B cell (primary cell): ENCODE results near the gene LPCAT3. TPM values are rescaled to one million over a fixed set of nuclear protein-coding genes. Genes with fewer than 3 reads are reported as not detected.
A peak's percentile ranks its signal among the peaks of the same experiment; 100 is the strongest.

Experiments used
- ATAC-seq: fragments of 200-7000 bp; cut with Tn5 transposase; one replicate; pipeline ENCODE4 v1.10.0; 2021; ENCODE audit warnings: low read depth, mild to moderate bottlenecking, moderate number of reproducible peaks, moderate library complexity
- CTCF ChIA-PET: fragments of 350-600 bp; sonication (Branson Sonifier 250); formaldehyde crosslinking; loops from one replicate; lab custom pipeline; 2021; ENCODE audit warnings: antibody characterized with exemption, inconsistent platforms; lab: Charles Lee
- POLR2A ChIA-PET: fragments of 350-600 bp; sonication (Branson Sonifier 250); formaldehyde crosslinking; loops from one replicate; lab custom pipeline; 2021; ENCODE audit warnings: antibody characterized with exemption; lab: Charles Lee
- DNase-seq: peaks from one replicate; pipeline ENCODE4 v3.0.0; 2013
- H2AFZ ChIP-seq: 2 replicates; pipeline ENCODE4 v1.6.1; 2012; ENCODE audit warnings: mild to moderate bottlenecking, low read depth, low read length; ENCODE audit not compliant: insufficient read depth, poor library complexity, severe bottlenecking
- H3K27ac ChIP-seq, 2 donors: 1 replicate in 1 of 2; 2 replicates in 1 of 2; pipeline ENCODE4 v1.5.1; 2012 to 2013; ENCODE audit warnings: low read length in 2 of 2, mild to moderate bottlenecking in 2 of 2, moderate library complexity in 1 of 2
- H3K27me3 ChIP-seq, 4 experiments: fragments of 200-600 bp in 1 of 4; sonication (generic) in 1 of 4; replicated peaks in 1 of 4; 1 replicate in 2 of 4; 2 replicates in 2 of 4; pipeline versions ENCODE4 v1.6.1 to v1.7.0; 2013 to 2016; ENCODE audit warnings: low read length in 3 of 4, mild to moderate bottlenecking in 2 of 4, mixed read lengths in 1 of 4, moderate library complexity in 1 of 4; ENCODE audit not compliant: insufficient read depth in 4 of 4, control insufficient read depth in 3 of 4; ENCODE audit errors: control extremely low read depth in 1 of 4
- H3K36me3 ChIP-seq, 2 experiments: replicated peaks in 1 of 2; 1 replicate in 1 of 2; 2 replicates in 1 of 2; pipeline versions ENCODE4 v1.6.1 to v1.7.1; 2013; ENCODE audit warnings: low read length in 1 of 2; ENCODE audit not compliant: insufficient read depth in 2 of 2, control insufficient read depth in 1 of 2; ENCODE audit errors: control extremely low read depth in 1 of 2, extremely low read depth in 1 of 2
- H3K4me1 ChIP-seq, 2 donors: fragments of 200-600 bp in 1 of 2; sonication (generic) in 1 of 2; 1 replicate in 1 of 2; 2 replicates in 1 of 2; pipeline versions ENCODE4 v1.5.1 to v1.6.1; 2013 to 2017; ENCODE audit warnings: low read length in 2 of 2; ENCODE audit not compliant: control insufficient read depth in 2 of 2, insufficient read depth in 2 of 2
- H3K4me2 ChIP-seq: replicated peaks from 2 replicates; pipeline ENCODE3; 2012; ENCODE audit warnings: mild to moderate bottlenecking, low read depth, low read length; ENCODE audit not compliant: poor library complexity, severe bottlenecking
- H3K4me3 ChIP-seq, 5 experiments: fragments of 200-600 bp in 1 of 5; sonication (generic) in 1 of 5; 1 replicate in 3 of 5; 2 replicates in 2 of 5; pipeline versions ENCODE4 v1.5.1 to v1.7.0; 2011 to 2016; ENCODE audit warnings: low read length in 4 of 5, mild to moderate bottlenecking in 4 of 5, low read depth in 2 of 5, control low read depth in 1 of 5, moderate library complexity in 1 of 5; ENCODE audit not compliant: insufficient read depth in 1 of 5; ENCODE audit errors: control extremely low read depth in 1 of 5, extremely low read depth in 1 of 5
- H3K79me2 ChIP-seq: fragments of 200-600 bp; sonication (generic); one replicate; pipeline ENCODE4 v1.6.0; 2016; ENCODE audit warnings: low read length; ENCODE audit not compliant: control insufficient read depth, insufficient read depth
- H3K9ac ChIP-seq: fragments of 200-600 bp; sonication (generic); 2 replicates; pipeline ENCODE4 v1.6.1; 2017; ENCODE audit warnings: mild to moderate bottlenecking, low read length, moderate library complexity
- H3K9me3 ChIP-seq, 3 donors: one replicate each; pipeline versions ENCODE4 v1.6.1 to v1.7.1; 2013; ENCODE audit warnings: low read length in 2 of 3; ENCODE audit not compliant: control insufficient read depth in 2 of 3, insufficient read depth in 1 of 3; ENCODE audit errors: control extremely low read depth in 1 of 3
- H4K20me1 ChIP-seq: 2 replicates; pipeline ENCODE4 v1.6.0; 2012; ENCODE audit warnings: mild to moderate bottlenecking, low read length; ENCODE audit not compliant: insufficient read depth, control insufficient read depth, poor library complexity, severe bottlenecking
- H3K27ac Mint-ChIP-seq: one replicate; pipeline ENCODE4 v1.8.0; 2021; ENCODE audit warnings: mixed read lengths
- H3K27me3 Mint-ChIP-seq: one replicate; pipeline ENCODE4 v1.8.0; 2021; ENCODE audit warnings: mixed read lengths
- H3K4me1 Mint-ChIP-seq: one replicate; pipeline ENCODE4 v1.8.0; 2021; ENCODE audit warnings: mixed read lengths
- H3K4me3 Mint-ChIP-seq: one replicate; pipeline ENCODE4 v1.8.0; 2021; ENCODE audit warnings: mixed read lengths
- H3K9me3 Mint-ChIP-seq: one replicate; pipeline ENCODE4 v1.8.0; 2022; ENCODE audit warnings: mixed read lengths; ENCODE audit not compliant: insufficient read depth
- CTCF ChIP-seq: fragments of 200-600 bp; IDR thresholded peaks from one replicate; pipeline ENCODE4 v1.8.0; 2022; ENCODE audit warnings: antibody characterized with exemption, mild to moderate bottlenecking
- EZH2 ChIP-seq: IDR thresholded peaks from 2 replicates; pipeline ENCODE4 v1.6.1; 2012; ENCODE audit warnings: borderline replicate concordance, low read depth, mild to moderate bottlenecking, moderate library complexity, low read length; ENCODE audit not compliant: insufficient read depth, poor library complexity, severe bottlenecking
- WGBS: methylation state at CpG from one replicate; pipeline ENCODE4 v1.1.5; 2013; ENCODE audit warnings: missing lambda C conversion rate; ENCODE audit not compliant: insufficient coverage; 5-methylcytosine and 5-hydroxymethylcytosine counted together
- intact Hi-C: fragments of 100-400 bp; cut with micrococcal nuclease; formaldehyde crosslinking; loops from one replicate; pipeline ENCODE4 v1.10.0; 2022
- polyA plus RNA-seq: library from polyadenylated mRNA; depleted of rRNA; stranded (reverse); fragments of >200 nt; gene quantifications from 2 replicates; pipeline ENCODE4 v1.2.3, GENCODE V29; 2012
- total RNA-seq, 2 donors: library from RNA; stranded (reverse); fragments of 120-200 nt in 1 of 2; gene quantifications; 1 replicate in 1 of 2; 2 replicates in 1 of 2; pipeline versions ENCODE4 v1.2.3 to v1.2.4, GENCODE V29; 2013 to 2022

Gene LPCAT3
- total and polyA plus RNA-seq, 2 donors (not counting 1 experiment from before 2014, with no cell fraction given) = 17.6 to 26.2 TPM

GRCh38 chr12:6947615-6948014, 70.7 kb downstream of the LPCAT3 start:
- H3K9ac ChIP-seq = no peak overlapping the region
- 63% methylated on average over 7 of the region's 8 CpGs for WGBS
- no peak for TF ChIP-seq CTCF
- no peak for TF ChIP-seq EZH2
- POLR2A ChIA-PET = interaction anchor here (1.1 to 18.5 kb wide), 4 partner anchors 10 to 194 kb away, joined by 3 to 662 read pairs (median 4); partner anchors contain the start of genes EMG1, MLF2, PHB2 and PTPN6
- H3K27me3 ChIP-seq = no peaks in the 10 kb centered on the region
- CTCF ChIA-PET = interaction anchor here (0.7 to 16.6 kb wide), 10 partner anchors 10 to 258 kb away, joined by 3 to 944 read pairs (median 4); partner anchors contain the start of genes LPCAT3, SPSB2 and ZNF384
- H2AFZ ChIP-seq = no peak overlapping the region
- peak overlapping the region; percentile 93 to 99 for H3K27ac ChIP-seq
- peaks cover 70 to 84% of the 10 kb centered on the region in 2 donors for H3K4me1 ChIP-seq
- H3K4me1 Mint-ChIP-seq = peaks cover 78% of the 10 kb centered on the region
- H3K9me3 ChIP-seq = no peaks in the 10 kb centered on the region
- H4K20me1 ChIP-seq = peaks cover 16% of the 10 kb centered on the region
- intact Hi-C loops = loop anchor here (10.0 kb wide), 1 partner anchor 313 kb away; the partner anchor contains the start of gene LPAR5
- H3K4me3 ChIP-seq = no peak overlapping the region
- peak; percentile 49 for DNase-seq
- H3K79me2 ChIP-seq = peaks cover 40% of the 10 kb centered on the region
- H3K9me3 Mint-ChIP-seq = no peaks in the 10 kb centered on the region
- H3K36me3 ChIP-seq = peaks cover 0 to 15% of the 10 kb centered on the region in 2 experiments
- H3K4me2 ChIP-seq = peak overlapping the region; percentile 27
- no peak for ATAC-seq
- no peaks in the 10 kb centered on the region for H3K27me3 Mint-ChIP-seq
- H3K4me3 Mint-ChIP-seq = peak overlapping the region; percentile 65
- peak overlapping the region; percentile 97 for H3K27ac Mint-ChIP-seq

GRCh38 chr12:6946920-6947374, 71.3 kb downstream of the LPCAT3 start:
- POLR2A ChIA-PET = interaction anchor here (0.6 to 18.5 kb wide), 5 partner anchors 9 to 339 kb away, joined by 3 to 662 read pairs (median 4); partner anchors contain the start of genes EMG1, MLF2, PHB2 and PTPN6
- H2AFZ ChIP-seq = peak overlapping the region; percentile 3
- no peaks in the 10 kb centered on the region for H3K9me3 Mint-ChIP-seq
- peaks cover 9% of the 10 kb centered on the region for H4K20me1 ChIP-seq
- H3K9me3 ChIP-seq = no peaks in the 10 kb centered on the region
- no peaks in the 10 kb centered on the region for H3K27me3 Mint-ChIP-seq
- H3K4me3 ChIP-seq = peak overlapping the region in 4 of 5 experiments; percentile 41 to 92 (median 64)
- H3K4me1 ChIP-seq = peaks cover 70 to 88% of the 10 kb centered on the region in 2 donors
- peak overlapping the region; percentile 89 for H3K9ac ChIP-seq
- H3K27ac Mint-ChIP-seq = peak overlapping the region; percentile 97
- H3K4me1 Mint-ChIP-seq = peaks cover 78% of the 10 kb centered on the region
- H3K27ac ChIP-seq = peak overlapping the region; percentile 93 to 99
- intact Hi-C loops = loop anchor here (1.0 to 10.0 kb wide), 2 partner anchors 7 to 312 kb away; partner anchors contain the start of gene LPAR5
- no peaks in the 10 kb centered on the region for H3K27me3 ChIP-seq
- H3K4me3 Mint-ChIP-seq = peak overlapping the region; percentile 97
- ATAC-seq = no peak
- peak overlapping the region; percentile 99 for H3K4me2 ChIP-seq
- 59% methylated on average over 4 of the region's 8 CpGs for WGBS
- no peak for DNase-seq
- peaks cover 0 to 9% of the 10 kb centered on the region in 2 experiments for H3K36me3 ChIP-seq
- CTCF ChIA-PET = interaction anchor here (0.7 to 16.6 kb wide), 12 partner anchors 9 to 257 kb away, joined by 3 to 944 read pairs (median 5); partner anchors contain the start of genes LPCAT3, SPSB2 and ZNF384
- peaks cover 33% of the 10 kb centered on the region for H3K79me2 ChIP-seq
- TF ChIP-seq EZH2 (no peak), CTCF (no peak)
